ENCODE data around the gene MRPL18.
"Not testable (repeated sequence)": the region's sequence is repeated elsewhere in the genome, so short reads cannot be mapped to it uniquely, and the experiment has no call there.

MRPL18 gene

DNA sequence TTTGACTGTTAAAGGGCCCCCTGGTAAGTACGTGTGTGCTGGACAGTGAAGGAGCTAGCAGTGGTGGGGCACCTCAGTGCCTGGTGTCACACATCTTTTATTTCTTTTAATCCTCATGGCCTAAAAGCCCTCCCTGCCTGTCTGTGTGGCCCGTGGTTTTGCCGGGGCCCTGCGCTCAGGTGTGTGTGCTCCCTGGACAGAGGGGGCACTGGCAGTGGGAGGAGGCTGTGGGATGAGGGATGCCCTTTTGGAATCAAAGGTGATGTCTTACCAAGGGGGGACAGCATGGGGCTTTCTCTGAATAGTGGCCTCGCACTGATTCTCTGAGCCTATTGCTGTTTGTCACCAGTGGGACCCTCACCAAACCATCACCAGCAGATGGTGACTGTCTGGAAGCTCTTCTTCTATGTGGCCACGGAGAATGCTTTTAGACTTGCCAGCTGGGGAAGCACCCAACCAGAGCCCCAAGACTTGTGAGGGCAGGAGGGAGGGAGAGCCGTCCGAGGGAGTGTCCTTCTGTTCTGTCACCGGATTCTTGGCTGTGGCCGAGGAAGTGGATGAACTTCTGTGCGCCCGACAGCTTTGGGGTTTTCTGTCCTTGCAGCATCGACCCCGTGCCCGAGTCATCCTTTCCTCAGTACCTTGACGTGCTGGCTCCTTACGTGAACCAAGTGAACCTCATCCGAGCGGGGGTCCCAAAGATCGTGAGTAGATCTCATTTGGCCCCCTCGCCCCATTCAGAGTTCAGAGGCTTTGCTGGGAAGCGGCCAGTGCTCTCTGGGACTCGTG lies 27.9 kb downstream of the MRPL18 start:
- DNase-seq, result no peak

DNA sequence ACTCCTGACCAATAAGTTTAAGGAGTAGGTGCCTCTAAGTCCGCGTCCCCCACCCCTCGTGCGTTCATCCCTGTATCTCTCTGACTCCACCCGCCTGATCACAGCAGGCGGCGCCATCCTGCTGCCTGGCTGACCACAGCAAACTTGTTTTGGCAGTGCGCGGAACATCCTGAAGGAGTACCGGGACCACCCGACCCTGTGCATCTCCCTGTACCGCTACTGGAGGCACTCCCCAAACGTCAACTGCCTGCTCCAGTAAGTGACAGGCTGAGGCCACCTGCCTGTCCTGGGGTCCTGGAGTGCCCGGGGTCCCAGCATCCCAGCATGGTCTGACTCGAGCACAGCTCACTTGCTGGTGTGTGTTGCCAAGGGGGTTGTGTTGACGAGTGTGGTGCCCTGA lies 28.8 kb downstream of the MRPL18 start:
- DNase-seq, result no peak

DNA sequence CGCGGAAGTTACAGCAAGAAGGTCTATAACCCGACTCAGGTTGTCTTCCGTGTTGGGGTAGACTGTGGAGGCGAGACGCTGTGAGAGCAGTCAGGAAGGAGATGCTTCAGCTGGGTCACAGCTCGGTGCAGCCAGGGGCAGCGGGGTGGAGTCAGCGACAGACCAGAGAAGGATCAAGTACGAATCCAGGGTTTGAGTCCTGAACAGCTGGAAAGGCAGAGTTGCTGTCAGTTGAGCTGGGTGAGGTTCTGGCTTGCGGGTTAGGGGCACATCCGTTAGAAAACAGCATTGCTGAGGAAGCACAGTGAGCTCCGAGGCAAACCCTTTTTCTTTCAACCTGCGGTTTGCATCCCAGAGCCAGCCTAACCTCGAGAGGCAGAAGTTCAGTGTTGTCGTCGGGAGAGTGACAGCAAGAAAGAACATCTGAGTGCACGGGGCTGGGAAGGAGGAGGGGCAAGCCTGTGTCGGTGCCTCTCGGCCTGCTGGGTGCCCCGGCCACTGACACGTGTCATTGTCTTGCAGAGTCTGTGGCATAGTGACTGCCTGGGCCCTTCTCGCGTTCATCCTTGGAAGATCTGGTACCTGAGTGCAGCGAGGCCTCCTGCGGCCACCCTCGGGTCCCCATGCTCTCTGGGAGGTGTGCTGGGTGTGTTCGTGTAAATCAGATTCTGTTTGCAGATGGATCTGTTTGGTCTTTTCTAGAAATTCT lies 29.8 kb downstream of the MRPL18 start:
- DNase-seq, result no peak

DNA sequence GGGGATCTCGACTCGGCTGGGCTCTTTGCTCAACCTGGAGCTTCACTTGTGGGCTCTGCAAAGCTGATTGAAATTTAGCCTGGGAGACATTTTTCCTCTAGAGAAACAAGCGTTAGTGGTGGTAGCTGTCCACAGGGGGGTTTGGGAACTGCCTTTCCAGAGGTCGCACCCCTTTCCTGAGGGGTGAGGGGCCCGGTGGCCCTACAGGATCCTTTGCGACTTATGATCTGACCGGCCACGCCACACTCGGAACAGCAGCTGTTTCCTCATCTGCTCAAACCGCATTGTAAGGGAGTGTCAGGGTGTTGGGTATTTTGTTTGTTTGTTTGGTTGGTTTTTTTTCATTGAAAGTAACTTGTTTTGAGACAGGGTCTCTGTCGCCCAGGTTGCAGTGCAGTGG lies 30.9 kb downstream of the MRPL18 start:
- DNase-seq, result no peak

DNA sequence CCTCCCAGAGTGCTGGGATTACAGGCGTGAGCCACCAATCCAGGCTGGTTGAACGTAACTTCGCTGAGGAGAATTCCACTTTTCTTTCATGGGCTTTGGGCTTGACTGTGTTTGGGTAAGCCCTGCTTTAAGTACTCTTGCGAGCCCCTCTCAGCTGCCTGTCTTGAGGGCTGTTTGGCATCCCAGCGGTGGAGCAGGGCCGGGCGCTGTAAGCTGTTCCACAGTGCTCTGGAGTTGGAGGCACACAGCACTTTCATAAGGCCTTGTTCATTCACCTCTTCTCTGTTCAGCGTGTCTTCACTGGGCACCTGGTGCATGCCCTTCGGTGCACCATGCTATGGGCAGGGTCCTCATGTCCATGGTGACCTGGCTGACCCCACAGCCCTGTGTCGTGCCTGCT lies 31.5 kb downstream of the MRPL18 start:
- DNase-seq, result no peak

GRCh38 chr6:159823953-159824352 lies 33.7 kb downstream of the MRPL18 start:
- no peak for DNase-seq

DNA sequence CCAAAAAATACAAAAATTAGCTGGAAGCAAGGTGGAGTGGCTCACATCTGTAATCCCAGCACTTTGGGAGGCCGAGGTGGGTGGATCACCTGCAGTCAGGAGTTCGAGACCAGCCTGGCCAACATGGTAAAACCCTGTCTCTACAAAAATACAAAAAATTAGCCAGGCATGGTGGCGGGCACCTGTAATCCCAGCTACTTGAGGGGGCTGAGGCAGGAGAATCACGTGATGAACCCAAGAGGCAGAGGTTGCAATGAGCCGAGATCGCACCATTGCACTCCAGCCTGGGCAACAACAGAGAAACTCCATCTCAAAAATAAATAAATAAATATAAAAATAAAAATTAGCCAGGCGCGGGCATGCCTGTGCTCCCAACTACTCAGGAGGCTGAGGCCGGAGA lies 34.4 kb downstream of the MRPL18 start:
- DNase-seq, result not testable (repeated sequence)

DNA sequence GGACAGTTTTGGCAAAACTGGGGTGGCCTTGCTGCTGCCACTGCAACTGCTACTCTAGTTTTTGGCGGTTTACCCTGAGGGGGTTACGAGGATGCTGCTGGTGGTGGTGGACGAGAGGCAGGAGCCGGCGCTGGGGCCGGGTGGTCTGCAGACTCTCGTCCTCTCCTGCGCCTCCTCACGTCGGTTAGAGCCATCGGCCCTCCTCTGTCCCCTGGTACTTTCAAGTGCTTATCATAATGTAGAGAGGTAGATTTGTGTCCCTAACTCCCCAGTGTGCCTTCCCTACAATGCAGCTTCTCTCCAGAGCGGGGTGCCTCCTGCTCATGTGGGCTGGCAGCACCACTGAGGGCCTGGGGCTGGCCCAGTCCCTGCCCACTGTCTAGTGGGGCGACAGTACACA lies 35.7 kb downstream of the MRPL18 start:
- DNase-seq, result no peak

DNA sequence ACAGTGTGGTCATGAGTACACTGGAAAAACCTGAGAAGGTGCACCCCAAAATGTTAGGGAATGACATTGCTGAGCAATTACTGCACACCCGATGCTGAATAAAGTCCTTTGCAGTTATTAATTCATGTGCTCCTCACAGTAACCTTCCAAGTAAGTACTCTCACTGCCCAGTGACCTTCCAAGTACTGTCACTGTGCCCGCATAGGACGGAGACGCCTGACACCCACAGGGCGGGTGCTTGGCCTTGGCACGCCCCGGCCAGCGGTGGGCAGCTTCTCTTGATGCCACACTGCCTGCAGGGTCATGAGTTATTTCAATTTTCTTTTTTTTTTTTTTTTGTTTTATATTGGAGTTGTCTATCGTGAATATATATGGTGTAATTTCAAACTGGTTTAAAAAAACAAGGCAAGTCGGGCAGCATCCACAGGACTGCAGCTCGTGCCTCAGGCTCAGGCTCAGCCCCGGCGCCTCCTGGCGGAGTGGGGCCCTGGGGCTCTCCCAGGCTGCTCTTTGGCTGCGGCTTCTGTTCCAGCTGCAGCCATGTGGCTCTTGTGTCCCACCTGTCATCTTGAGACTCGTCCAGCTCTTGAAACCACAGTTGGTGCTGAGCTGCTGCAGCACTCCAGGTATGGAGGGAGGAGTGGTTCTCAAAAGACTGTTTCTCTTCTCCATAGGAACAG lies 36.8 kb downstream of the MRPL18 start:
- no peak for DNase-seq

DNA sequence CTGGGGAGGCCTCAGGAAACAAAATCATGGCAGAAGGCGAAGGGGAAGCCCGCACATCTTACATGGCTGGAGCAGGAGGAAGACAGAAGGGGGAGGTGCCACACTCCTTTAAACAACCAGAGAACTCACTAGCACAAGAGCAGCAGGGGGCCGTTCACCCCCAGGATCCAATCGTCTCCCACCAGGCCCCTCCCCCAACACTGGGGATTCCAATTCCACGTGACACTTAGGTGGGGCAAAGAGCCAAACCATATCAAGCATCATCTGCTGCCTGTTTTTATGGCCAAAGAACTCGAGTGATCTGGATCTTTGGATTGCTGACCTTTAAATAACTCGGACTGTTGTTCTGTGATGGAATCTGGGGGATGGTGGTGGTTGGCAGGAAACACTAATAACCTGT lies 37.8 kb downstream of the MRPL18 start:
- DNase-seq, result peak; percentile 59

- DNase-seq, result peak; percentile 61
These were observed 39.3 kb downstream of the MRPL18 start for GRCh38 chr6:159829526-159829925.

- DNase-seq, result no peak
These were observed 40.5 kb downstream of the MRPL18 start for GRCh38 chr6:159830501-159831372.

GRCh38 chr6:159831373-159831679 lies 41.1 kb downstream of the MRPL18 start:
- no peak for DNase-seq

- no peak for DNase-seq
These were observed 42.7 kb downstream of the MRPL18 start for GRCh38 chr6:159832946-159833345.

- DNase-seq, result peak; percentile 36
These were observed 43.3 kb downstream of the MRPL18 start for GRCh38 chr6:159833556-159833955.

DNA sequence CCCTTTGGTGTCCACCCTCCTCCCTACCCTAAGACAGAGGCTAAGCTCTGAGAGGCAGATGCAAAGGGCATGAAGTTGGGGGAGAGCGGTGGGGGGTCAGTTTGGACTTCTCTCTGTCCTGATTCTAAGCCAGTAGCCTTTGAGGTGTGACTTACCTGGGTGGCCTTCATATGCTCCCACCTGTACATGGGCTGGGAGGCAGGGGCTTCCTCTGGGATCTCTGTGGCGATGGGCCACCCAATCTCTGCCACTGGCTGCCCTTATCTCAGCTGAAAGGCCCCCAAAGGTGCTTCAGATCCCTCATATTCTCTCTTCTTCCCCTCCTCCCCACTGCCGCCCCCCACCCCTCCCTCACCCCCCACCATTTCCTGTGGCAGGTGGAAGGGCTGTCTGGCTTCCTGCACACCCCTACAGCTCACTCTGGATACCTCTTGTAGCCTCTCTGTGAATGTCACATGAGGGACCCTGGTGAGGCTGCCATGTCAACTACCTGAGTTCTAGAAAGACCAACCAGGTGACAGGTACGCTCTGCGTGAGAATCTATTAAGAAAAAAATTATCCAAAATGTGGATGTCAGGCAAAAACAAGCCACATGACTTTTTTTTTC lies 43.8 kb downstream of the MRPL18 start:
- no peak for DNase-seq

DNA sequence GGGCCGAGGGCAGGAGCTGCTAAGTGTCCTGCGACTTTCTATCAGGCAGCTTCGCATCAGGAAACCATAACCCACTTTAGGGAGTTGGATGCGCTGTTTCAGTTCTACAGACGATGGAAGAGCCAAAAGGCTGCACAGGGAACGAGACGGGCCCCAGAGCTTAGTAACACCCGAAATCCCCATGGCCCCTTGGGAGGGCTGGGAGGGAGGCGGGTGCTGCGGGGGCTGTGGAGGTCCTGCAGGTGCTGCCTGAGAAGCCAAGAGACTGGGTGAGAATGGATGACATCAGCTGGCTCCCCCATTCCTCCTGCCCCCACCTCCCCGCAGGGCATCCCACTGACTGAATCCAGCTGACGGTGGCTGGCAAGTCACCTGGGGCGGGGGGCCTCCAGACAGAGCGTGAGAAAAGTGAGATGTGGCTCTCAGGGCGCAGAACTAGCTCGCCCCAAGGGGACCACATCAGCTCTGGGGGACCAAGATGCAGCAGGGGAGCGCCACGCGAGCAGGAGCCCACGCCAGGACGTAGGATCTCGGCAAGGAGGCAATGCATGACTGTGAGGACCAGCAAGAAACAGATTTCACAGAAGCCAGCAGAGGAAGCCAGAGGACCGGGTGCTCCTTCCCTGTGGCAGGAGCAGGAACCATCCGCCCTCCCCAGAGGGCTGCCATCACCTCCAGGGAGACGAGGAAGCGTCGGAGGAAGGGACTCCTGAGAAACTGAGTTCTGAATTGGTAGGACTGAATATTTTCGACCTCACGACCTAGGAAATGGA lies 46.6 kb downstream of the MRPL18 start:
- no peak for DNase-seq

GRCh38 chr6:159837511-159837910 lies 47.2 kb downstream of the MRPL18 start:
- no peak for DNase-seq

DNA sequence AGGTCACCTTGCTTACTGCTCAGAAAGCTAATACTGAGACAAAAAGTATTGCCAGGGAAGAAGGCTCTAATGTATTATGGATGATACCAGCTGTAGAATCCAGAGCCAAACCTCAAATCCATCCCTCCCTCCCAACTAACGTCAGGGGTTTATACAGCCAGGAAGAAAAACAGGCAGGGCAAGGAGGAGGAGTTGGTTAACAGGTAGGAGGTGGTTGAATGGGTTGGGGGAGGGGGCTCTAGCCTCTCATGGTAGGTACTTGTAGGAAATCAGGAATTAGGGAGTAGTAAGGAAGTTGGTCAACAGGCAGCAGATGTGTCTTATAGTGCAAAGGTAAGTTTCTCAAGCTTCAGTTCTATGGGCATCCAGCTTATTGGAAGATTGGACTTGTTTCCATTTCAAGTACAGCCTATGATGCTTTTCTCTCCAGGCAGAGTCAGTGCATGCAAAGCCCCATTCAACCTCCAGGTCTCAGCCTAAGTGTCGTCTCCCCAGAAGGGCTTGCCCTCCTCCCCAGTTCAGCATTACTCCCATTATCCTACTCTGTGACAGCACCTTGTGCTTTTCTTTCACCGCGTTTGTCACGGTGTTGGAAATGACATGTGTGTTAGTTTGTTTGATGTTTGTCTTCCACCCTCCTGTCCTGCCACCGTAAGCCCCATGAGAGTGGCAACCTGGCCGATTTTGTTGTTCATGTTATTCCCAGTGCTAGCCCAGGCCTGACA lies 47.9 kb downstream of the MRPL18 start:
- DNase-seq, result no peak

DNA sequence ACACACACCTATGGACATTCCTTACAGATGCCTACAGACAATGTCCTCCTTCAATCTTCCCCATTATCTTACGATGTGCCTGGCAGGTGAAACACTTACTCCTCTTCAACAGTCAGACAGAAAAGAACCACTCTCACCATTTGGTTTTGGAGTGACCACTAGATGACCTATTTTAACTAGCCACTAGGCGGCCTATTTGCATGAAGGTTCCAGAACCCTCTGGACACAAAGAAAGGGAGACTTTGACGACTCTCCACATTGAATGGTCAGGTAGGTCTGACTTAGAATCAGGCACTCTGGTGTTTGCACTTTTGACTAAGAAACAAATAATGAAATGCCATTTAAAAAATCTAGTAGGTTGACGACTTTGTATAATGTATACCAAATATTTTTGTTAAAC lies 51.8 kb downstream of the MRPL18 start:
- DNase-seq, result no peak

Data from fibroblast of skin of right biceps (primary cell).